ENCODE data around the gene GPAT3.
"Not testable (repeated sequence)": the region's sequence is repeated elsewhere in the genome, so short reads cannot be mapped to it uniquely, and the experiment has no call there.

GPAT3 gene

GRCh38 chr4:83605744-83606172 is 69.8 kb downstream of the GPAT3 start:
- DNase-seq: no peak

- no peak for DNase-seq
Observed at GRCh38 chr4:83606460-83606859, 70.6 kb downstream of the GPAT3 start.

DNA sequence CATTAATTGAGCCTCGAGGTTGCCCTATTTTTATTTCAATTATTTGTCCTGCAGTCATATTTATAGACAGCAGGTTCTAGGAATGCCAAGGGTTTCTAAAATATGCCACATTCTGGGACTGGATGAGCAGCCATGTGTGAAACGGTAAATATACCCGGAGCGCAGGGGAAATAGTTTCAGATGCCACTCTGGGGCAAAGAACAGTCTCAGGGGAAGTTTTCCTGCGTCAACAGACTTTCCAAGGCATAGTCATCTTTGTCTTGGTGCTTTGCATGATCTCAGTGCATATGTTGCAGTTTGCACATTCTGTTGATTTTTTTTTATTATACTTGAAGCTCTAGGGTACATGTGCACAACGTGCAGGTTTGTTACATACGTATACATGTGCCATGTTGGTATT is 71.0 kb downstream of the GPAT3 start:
- DNase-seq: no peak

DNA sequence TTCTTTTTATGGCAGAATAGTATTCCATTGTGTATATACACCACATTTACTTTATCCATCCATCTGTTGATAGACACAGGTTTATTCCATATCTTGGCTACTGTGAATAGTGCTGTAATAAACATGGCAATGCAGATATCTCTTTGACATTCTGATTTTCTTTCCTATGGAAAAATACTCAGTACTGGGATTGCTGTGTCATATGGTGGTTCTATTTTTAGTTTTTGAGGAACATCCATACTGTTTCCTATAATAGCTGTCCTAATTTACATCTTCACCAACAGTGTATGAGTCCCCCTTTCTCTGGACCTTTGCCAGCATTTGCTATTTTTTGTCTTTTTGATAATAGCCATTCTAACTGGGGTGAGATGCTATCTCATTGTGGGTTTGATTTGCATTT is 73.5 kb downstream of the GPAT3 start:
- no peak for DNase-seq

DNA sequence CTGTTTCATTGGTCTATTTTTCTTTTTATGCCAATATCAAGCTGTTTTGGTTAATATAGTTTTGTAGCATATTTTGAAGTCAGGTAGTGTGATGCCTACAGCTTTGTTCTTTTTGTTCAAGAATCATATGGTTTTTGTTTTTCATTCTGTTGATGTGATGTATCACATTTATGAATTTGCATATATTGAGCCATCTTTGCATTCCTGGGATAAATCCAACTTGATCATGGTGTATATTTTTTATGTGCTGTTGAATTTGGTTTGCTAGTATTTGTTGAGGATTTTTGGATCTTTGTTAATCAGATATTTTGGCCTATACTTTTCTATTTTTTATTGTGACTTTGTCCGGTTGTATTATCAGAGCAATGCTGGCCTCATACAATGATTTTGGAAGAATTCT is 74.8 kb downstream of the GPAT3 start:
- DNase-seq: no peak

DNA sequence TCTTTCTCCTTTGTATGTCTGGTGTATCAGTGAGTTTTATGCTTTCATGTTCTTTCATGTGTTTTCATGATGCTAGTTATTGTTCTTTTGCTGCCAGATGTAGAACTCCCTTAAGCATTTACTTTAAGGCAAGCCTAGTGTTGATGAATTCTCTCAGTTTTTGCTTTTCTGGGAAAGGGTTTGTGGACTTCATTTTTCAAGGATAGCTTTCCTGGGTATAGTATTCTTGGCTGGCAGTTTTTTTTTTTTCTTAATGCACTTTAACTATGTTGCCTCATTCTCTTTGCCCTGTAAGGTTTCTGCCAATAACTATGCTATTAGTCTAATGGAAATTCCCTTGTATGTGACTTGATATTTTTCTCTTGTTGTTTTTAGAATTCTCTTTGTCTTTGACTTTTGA is 77.1 kb downstream of the GPAT3 start:
- DNase-seq: no peak

DNA sequence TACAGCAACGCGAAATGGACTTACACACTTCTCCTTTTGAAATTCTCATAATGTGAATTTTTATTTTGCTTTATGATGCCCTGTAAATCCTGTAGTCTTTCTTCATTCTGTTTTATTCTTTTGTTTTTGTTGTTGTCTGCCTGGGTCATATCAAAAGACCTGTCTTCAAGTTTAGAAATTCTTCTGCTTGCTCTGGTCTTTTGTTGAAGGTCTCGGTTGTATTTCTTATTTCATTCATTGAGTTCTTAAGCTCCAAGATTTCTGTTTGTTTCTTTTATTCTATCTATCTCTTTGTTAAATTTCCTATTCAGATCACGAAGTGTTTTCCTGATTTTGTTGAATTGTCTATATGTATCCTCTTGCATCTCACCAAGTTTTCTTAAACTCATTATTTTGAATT is 78.1 kb downstream of the GPAT3 start:
- DNase-seq: no peak

GRCh38 chr4:83616252-83616651 is 80.3 kb downstream of the GPAT3 start:
- no peak for DNase-seq

DNA sequence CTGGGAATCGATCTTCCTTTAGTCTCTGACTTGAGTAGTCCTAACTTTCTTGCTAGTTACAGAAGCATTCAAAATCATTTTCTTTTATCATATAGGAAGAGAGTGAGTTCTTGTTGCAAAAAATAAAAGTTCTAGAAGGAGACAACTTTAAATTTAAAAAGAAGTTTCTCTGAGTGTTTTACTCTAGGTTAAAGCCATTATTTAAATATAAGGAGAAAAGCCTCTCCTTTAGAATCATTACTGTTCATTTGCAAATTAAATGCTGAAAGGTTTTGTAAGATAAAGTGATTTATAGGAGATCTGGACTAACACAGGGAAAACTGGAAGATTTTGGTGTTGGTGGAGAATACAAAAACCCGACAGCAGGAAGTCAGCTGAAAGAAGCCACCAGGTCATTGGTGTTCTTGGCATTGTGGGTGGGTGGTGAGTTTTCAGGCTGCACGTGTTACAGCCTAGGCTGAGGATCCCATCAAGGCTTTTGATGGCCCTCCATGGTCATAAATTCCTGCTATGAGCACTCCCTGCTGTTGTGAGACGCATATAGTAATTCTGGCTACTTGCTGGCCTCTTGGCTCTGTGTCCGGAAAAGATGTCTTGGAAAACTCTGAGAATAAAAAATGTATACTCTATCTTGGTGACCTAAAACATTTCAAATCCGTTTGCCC is 81.6 kb downstream of the GPAT3 start:
- DNase-seq: no peak

DNA sequence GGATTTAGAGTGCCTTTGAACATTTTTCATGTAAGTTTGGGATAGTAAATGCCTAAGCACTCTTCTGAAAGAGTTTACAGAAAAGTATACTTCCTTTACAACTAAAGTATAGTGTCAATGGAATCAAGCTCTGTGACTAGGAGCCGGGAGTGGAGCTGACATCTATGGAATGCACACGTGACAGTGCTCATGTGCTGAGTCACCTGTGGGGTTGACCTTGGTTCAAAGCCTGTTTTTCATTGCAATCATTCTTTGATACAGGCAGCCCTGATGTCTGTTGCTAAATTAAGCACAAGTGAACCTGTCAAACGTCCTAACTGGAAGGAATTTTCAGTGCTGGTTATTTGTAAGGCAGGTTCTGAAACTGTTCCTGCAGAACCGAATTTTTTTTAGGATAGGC is 82.5 kb downstream of the GPAT3 start:
- no peak for DNase-seq

- DNase-seq: no peak
Observed at GRCh38 chr4:83618991-83619645, 83.2 kb downstream of the GPAT3 start.

- DNase-seq: not testable (repeated sequence)
Observed at GRCh38 chr4:83622127-83622526, 86.2 kb downstream of the GPAT3 start.

DNA sequence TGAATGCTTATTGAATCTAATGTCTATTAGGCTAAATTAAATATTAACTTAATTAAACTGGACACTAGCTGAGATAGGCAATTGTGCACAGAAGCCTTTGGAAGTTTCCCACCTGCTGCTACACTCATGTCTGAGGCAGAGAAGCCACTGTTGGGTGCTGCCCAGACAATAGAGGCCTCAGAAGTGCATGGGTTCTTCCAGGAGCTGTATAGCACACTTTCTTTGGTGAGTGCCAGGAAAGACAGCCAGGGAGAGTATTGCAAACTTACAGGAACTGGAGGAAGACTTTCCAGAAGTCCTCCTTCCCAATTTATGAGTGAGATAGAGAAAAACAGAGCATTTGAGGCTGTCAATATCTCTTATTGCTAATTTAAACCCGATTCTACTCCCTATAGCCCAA is 89.9 kb downstream of the GPAT3 start:
- no peak for DNase-seq

- DNase-seq: no peak
Observed at GRCh38 chr4:83626245-83626836, 90.4 kb downstream of the GPAT3 start.

GRCh38 chr4:83629945-83630721 is 94.2 kb downstream of the GPAT3 start:
- no peak for DNase-seq

- DNase-seq: no peak
Observed at GRCh38 chr4:83631066-83631465, 95.2 kb downstream of the GPAT3 start.

DNA sequence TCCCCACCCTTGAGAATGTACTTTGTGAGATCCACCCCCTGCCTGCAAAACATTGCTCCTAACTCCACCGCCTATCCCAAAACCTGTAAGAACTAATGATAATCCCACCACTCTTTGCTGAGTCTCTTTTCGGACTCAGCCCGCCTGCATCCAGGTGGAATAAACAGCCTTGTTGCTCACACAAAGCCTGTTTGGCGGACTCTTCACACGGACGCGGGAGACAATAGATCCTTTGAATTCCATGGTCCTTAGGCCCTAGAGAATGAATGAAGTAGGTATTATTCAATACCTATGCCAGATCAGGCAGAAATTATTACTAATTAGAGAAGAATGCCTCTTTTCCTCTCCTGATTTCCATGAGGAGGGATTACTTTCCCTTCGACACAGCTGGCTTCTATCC is 101.0 kb downstream of the GPAT3 start:
- DNase-seq: no peak

GRCh38 chr4:83639849-83640493 is 104.1 kb downstream of the GPAT3 start:
- DNase-seq: no peak

DNA sequence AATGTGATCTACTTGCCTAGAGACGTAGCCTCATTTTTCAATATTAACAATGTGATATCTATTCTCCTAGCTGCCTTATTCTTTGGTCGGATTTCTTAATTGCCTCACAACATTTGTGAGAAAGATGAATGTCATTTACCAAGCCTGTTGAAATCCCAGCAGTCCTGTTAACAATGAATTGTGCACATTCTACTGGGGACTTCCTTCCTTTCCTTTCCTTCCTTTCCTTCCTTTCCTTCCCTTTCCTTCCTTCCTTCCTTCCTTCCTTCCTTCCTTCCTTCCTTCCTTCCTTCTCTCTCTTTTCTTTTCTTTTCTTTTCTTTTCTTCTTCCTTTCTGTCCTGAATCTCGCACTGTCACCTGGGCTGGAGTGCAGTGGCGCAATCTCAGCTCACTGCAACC is 107.1 kb downstream of the GPAT3 start:
- DNase-seq: no peak

GRCh38 chr4:83644677-83645659 is 109.1 kb downstream of the GPAT3 start:
- no peak for DNase-seq

- DNase-seq: no peak
Observed at GRCh38 chr4:83646538-83647239, 110.8 kb downstream of the GPAT3 start.

Measured in activated effector memory CD4-positive, alpha-beta T cell treated with Interleukin-2 at 50 U/mL for 16 hours (primary cell).